Astrocyte (in vitro differentiated cells and primary cell): ENCODE measurements around the gene SLC29A1. TPM values are rescaled to one million over a fixed set of nuclear protein-coding genes. Genes with fewer than 3 reads are reported as not detected.

Source experiments
- DNase-seq: peaks from one replicate; pipeline ENCODE4 v3.0.0-alpha.2; 2010; ENCODE audit warnings: low read depth
- FAIRE-seq: peaks from 2 replicates; lab custom pipeline; 2011; peaks lifted over from hg19 to GRCh38; lab: Jason Lieb, UNC
- H2AFZ ChIP-seq: 2 replicates; pipeline ENCODE4 v1.6.0; 2012; ENCODE audit warnings: low read depth, low read length, inconsistent platforms
- H3K27ac ChIP-seq: 2 replicates; pipeline ENCODE4 v1.5.1; 2011; ENCODE audit warnings: low read depth, low read length, inconsistent platforms
- H3K27me3 ChIP-seq: 2 replicates; pipeline ENCODE4 v1.6.0; 2011; ENCODE audit warnings: low read length, inconsistent platforms; ENCODE audit not compliant: insufficient read depth
- H3K36me3 ChIP-seq: 2 replicates; pipeline ENCODE4 v1.5.1; 2011; ENCODE audit warnings: low read length, inconsistent platforms; ENCODE audit not compliant: insufficient read depth
- H3K4me1 ChIP-seq: 2 replicates; pipeline ENCODE4 v1.5.1; 2011; ENCODE audit warnings: low read length, inconsistent platforms; ENCODE audit not compliant: insufficient read depth
- H3K4me2 ChIP-seq: 2 replicates; pipeline ENCODE4 v1.6.0; 2012; ENCODE audit warnings: low read length, inconsistent platforms
- H3K4me3 ChIP-seq: 2 replicates; pipeline ENCODE4 v1.5.1; 2011; ENCODE audit warnings: low read depth, mild to moderate bottlenecking, low read length, inconsistent platforms; ENCODE audit not compliant: insufficient read depth
- H3K79me2 ChIP-seq: 2 replicates; pipeline ENCODE4 v1.6.0; 2012; ENCODE audit warnings: mild to moderate bottlenecking, low read length, inconsistent platforms; ENCODE audit not compliant: insufficient read depth
- H3K9ac ChIP-seq: 2 replicates; pipeline ENCODE4 v1.6.0; 2012; ENCODE audit warnings: mild to moderate bottlenecking, low read length, inconsistent platforms
- H3K9me3 ChIP-seq: 2 replicates; pipeline ENCODE4 v1.5.1; 2012; ENCODE audit warnings: low read depth, mild to moderate bottlenecking, low read length, inconsistent platforms; ENCODE audit not compliant: insufficient read depth
- H4K20me1 ChIP-seq: 2 replicates; pipeline ENCODE4 v1.6.0; 2012; ENCODE audit warnings: low read length, inconsistent platforms; ENCODE audit not compliant: insufficient read depth
- H3K27ac Mint-ChIP-seq: one replicate; pipeline ENCODE4 v1.8.0; 2021; ENCODE audit warnings: mild to moderate bottlenecking, mixed read lengths; ENCODE audit not compliant: unreplicated experiment
- H3K27me3 Mint-ChIP-seq: one replicate; pipeline ENCODE4 v1.8.0; 2021; ENCODE audit warnings: low read depth, mixed read lengths; ENCODE audit not compliant: unreplicated experiment
- H3K36me3 Mint-ChIP-seq: one replicate; pipeline ENCODE4 v1.8.0; 2021; ENCODE audit warnings: low read depth, mixed read lengths; ENCODE audit not compliant: unreplicated experiment
- H3K4me1 Mint-ChIP-seq: one replicate; pipeline ENCODE4 v1.8.0; 2021; ENCODE audit warnings: low read depth, mixed read lengths; ENCODE audit not compliant: unreplicated experiment
- H3K4me3 Mint-ChIP-seq: one replicate; pipeline ENCODE4 v1.8.0; 2021; ENCODE audit warnings: mild to moderate bottlenecking, moderate library complexity, mixed read lengths; ENCODE audit not compliant: unreplicated experiment
- H3K9me3 Mint-ChIP-seq: one replicate; pipeline ENCODE4 v1.8.0; 2021; ENCODE audit warnings: mild to moderate bottlenecking, mixed read lengths; ENCODE audit not compliant: unreplicated experiment
- CTCF ChIP-seq: IDR thresholded peaks from 2 replicates; pipeline ENCODE4 v1.5.1; 2011; ENCODE audit warnings: low read depth, mild to moderate bottlenecking, inconsistent platforms, low read length, moderate library complexity; ENCODE audit not compliant: insufficient read depth
- EZH2 ChIP-seq: IDR thresholded peaks from 2 replicates; pipeline ENCODE4 v1.6.1; 2012; ENCODE audit warnings: mild to moderate bottlenecking, low read length, inconsistent platforms; ENCODE audit not compliant: insufficient read depth
- total RNA-seq: library from RNA; stranded (reverse); gene quantifications from 2 replicates; pipeline ENCODE4 v1.2.1, GENCODE V29; 2021

SLC29A1 gene
- total RNA-seq, 1 donor from 2014 or later, result 15.3 TPM

- peaks cover 36% of the 10 kb centered on the region for H3K27me3 ChIP-seq
These were observed 50.2 kb downstream of the SLC29A1 start for GRCh38 chr6:44273617-44274016.

GRCh38 chr6:44275271-44275748, 51.9 kb downstream of the SLC29A1 start:
- H3K36me3 Mint-ChIP-seq, result peaks cover 2% of the 10 kb centered on the region
- H3K36me3 ChIP-seq, result no peaks in the 10 kb centered on the region
- H3K27me3 Mint-ChIP-seq, result peaks cover 57% of the 10 kb centered on the region
- H4K20me1 ChIP-seq, result no peaks in the 10 kb centered on the region
- FAIRE-seq, result no peak
- H3K27me3 ChIP-seq, result peaks cover 21% of the 10 kb centered on the region
- peaks cover 4% of the 10 kb centered on the region for H3K4me1 Mint-ChIP-seq
- H3K27ac Mint-ChIP-seq, result no peak overlapping the region
- no peak overlapping the region for H3K4me3 Mint-ChIP-seq
- H3K4me2 ChIP-seq, result no peak overlapping the region
- no peaks in the 10 kb centered on the region for H3K9me3 Mint-ChIP-seq
- no peak for TF ChIP-seq EZH2
- TF ChIP-seq CTCF, result no peak
- H3K4me1 ChIP-seq, result no peaks in the 10 kb centered on the region
- no peak overlapping the region for H2AFZ ChIP-seq
- H3K9me3 ChIP-seq, result no peaks in the 10 kb centered on the region
- no peaks in the 10 kb centered on the region for H3K79me2 ChIP-seq
- H3K9ac ChIP-seq, result no peak overlapping the region
- no peak overlapping the region for H3K4me3 ChIP-seq
- no peak for DNase-seq
- no peak overlapping the region for H3K27ac ChIP-seq

More at GRCh38 chr6:44273617-44274016, 50.2 kb downstream of the SLC29A1 start:
- Histone ChIP-seq H3K4me2 (no peak overlapping the region), H3K9me3 (no peaks in the 10 kb centered on the region), H3K9ac (no peak overlapping the region), H3K79me2 (no peaks in the 10 kb centered on the region), H3K4me3 (no peak overlapping the region), H3K27ac (no peak overlapping the region), H2AFZ (no peak overlapping the region), H3K36me3 (no peaks in the 10 kb centered on the region), H4K20me1 (peaks cover 2% of the 10 kb centered on the region), H3K4me1 (no peaks in the 10 kb centered on the region)
- Mint-ChIP-seq H3K36me3 (no peaks in the 10 kb centered on the region), H3K9me3 (no peaks in the 10 kb centered on the region), H3K27ac (no peak overlapping the region), H3K4me1 (no peaks in the 10 kb centered on the region), H3K4me3 (no peak overlapping the region), H3K27me3 (peaks cover 64% of the 10 kb centered on the region)
- no peak for FAIRE-seq
- no peak for TF ChIP-seq CTCF
- TF ChIP-seq EZH2, result no peak
- DNase-seq, result no peak

GRCh38 chr6:44275749-44276648, 52.6 kb downstream of the SLC29A1 start:
- Mint-ChIP-seq H3K4me3 (no peak overlapping the region), H3K9me3 (no peaks in the 10 kb centered on the region), H3K27me3 (peaks cover 59% of the 10 kb centered on the region), H3K27ac (no peak overlapping the region), H3K4me1 (peaks cover 4% of the 10 kb centered on the region), H3K36me3 (peaks cover 2% of the 10 kb centered on the region)
- DNase-seq (no peak), FAIRE-seq (no peak)
- Histone ChIP-seq H2AFZ (no peak overlapping the region), H3K4me2 (peak overlapping the region; percentile 5), H3K27me3 (peaks cover 26% of the 10 kb centered on the region), H3K36me3 (no peaks in the 10 kb centered on the region), H3K27ac (no peak overlapping the region), H3K4me3 (no peak overlapping the region), H3K9ac (no peak overlapping the region), H3K79me2 (no peaks in the 10 kb centered on the region), H3K9me3 (no peaks in the 10 kb centered on the region), H4K20me1 (no peaks in the 10 kb centered on the region), H3K4me1 (no peaks in the 10 kb centered on the region)
- TF ChIP-seq EZH2, result no peak
- TF ChIP-seq CTCF, result no peak
